ENCODE measurements around the gene DOCK1.

DNA sequence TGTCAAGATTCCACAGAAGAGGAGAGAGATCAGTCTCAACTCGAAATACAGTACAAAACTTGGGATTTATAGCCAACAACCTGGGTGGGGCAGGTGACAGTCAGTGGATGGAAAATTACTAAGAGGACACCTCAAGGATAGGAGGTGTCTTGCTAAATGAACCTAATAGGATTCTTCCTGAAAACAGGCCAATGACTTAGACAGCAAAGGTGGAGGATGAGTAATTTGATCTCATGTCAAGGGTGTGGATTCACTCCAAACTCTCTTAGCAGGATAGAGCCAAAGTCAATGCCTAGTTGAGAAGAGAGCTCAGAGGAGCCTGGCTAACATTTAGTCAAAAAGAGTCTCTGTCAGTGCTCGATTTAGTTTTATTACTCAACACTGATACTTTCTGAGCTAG, 397.9 kb downstream of the DOCK1 start:
- no peak for TF ChIP-seq CTCF (conservative IDR thresholded peaks at IDR 0.05)
- TF ChIP-seq ZFX (IDR thresholded peaks at IDR 0.05): no peak

All from C4-2B (cell line).